K562 (cell line): ENCODE data around the gene SMAD5. TPM values are rescaled to one million over a fixed set of nuclear protein-coding genes. Genes with fewer than 3 reads are reported as not detected.

Experiments
- polyA plus RNA-seq, 8 experiments: library from polyadenylated mRNA; depleted of rRNA in 4 of 8; stranded (reverse) in 5 of 8; unstranded in 3 of 8; fragments of >200 nt; fragmentation: Nextera tagmentation in 2 of 8; fragmentation: Illumina TruSeq in 1 of 8; extraction: Ambion mirVana in 2 of 8; extraction: Trizol in 1 of 8; gene quantifications; 2 replicates each; pipeline versions ENCODE4 v1.2.1 to v1.2.3, GENCODE V29; 2011 to 2014; ENCODE audit warnings: inconsistent platforms in 1 of 8, missing spikeins in 1 of 8
- small RNA-seq: library from RNA; depleted of rRNA; stranded (forward); fragments of <200 nt; gene quantifications from one replicate; pipeline ENCODE3, GENCODE V24; 2014
- total RNA-seq, 7 experiments: library from RNA; depleted of rRNA in 6 of 7; stranded (reverse); fragments of >200 nt in 6 of 7; fragmentation: Illumina TruSeq in 2 of 7; extraction: Trizol in 2 of 7; gene quantifications; 2 replicates each; pipeline versions ENCODE4 v1.2.1 to v1.2.3, GENCODE V29; 2011 to 2021; ENCODE audit warnings: low replicate concordance in 1 of 7

The SMAD5 gene
- total and polyA plus RNA-seq, 9 of the 15 experiments (the other 6 are each of a cell fraction or from before 2014, with no cell fraction given) = 12.4 to 53.9 (median 20.3) TPM

Small RNA genes within 50 kb of the gene (small RNA-seq; reads per million reads assigned to genes)
- not detected for gene RF02173
- gene RF02175 = not detected
- not detected for gene RF02176

Other genes with a start within 250 kb of the SMAD5 start
- gene IL9, start 237.0 kb upstream of the SMAD5 start, total RNA-seq (2014; rRNA removed) = not detected in 2 replicates
- gene IL9, start 237.0 kb upstream of the SMAD5 start, total RNA-seq (2014; rRNA removed; fragmentation: Illumina TruSeq; extraction: Trizol) = not detected in 2 replicates
- not detected in 2 replicates for gene IL9, start 237.0 kb upstream of the SMAD5 start, total RNA-seq (2015; rRNA removed; fragmentation: Illumina TruSeq; extraction: Trizol)
- not detected in 2 replicates for gene IL9, start 237.0 kb upstream of the SMAD5 start, total RNA-seq (2021)
- not detected in 2 replicates for gene IL9, start 237.0 kb upstream of the SMAD5 start, polyA plus RNA-seq (2011; rRNA removed)
- gene IL9, start 237.0 kb upstream of the SMAD5 start, polyA plus RNA-seq (2014; fragmentation: Illumina TruSeq; extraction: Trizol) = not detected in 2 replicates
- gene IL9, start 237.0 kb upstream of the SMAD5 start, polyA plus RNA-seq (2014; fragmentation: Nextera tagmentation; extraction: Ambion mirVana) = not detected
- gene IL9, start 237.0 kb upstream of the SMAD5 start, polyA plus RNA-seq (2014; rRNA removed) = not detected in 2 replicates
- not detected in 2 replicates for gene LECT2, start 177.9 kb upstream of the SMAD5 start, total RNA-seq (2014; rRNA removed)
- gene LECT2, start 177.9 kb upstream of the SMAD5 start, total RNA-seq (2014; rRNA removed; fragmentation: Illumina TruSeq; extraction: Trizol) = not detected in 2 replicates
- gene LECT2, start 177.9 kb upstream of the SMAD5 start, total RNA-seq (2015; rRNA removed; fragmentation: Illumina TruSeq; extraction: Trizol) = not detected in 2 replicates
- gene LECT2, start 177.9 kb upstream of the SMAD5 start, total RNA-seq (2021) = not detected in 2 replicates
- gene LECT2, start 177.9 kb upstream of the SMAD5 start, polyA plus RNA-seq (2011; rRNA removed) = not detected in 2 replicates
- gene LECT2, start 177.9 kb upstream of the SMAD5 start, polyA plus RNA-seq (2014; fragmentation: Illumina TruSeq; extraction: Trizol) = not detected in 2 replicates
- gene LECT2, start 177.9 kb upstream of the SMAD5 start, polyA plus RNA-seq (2014; fragmentation: Nextera tagmentation; extraction: Ambion mirVana) = not detected
- gene LECT2, start 177.9 kb upstream of the SMAD5 start, polyA plus RNA-seq (2014; rRNA removed) = not detected in 2 replicates
- 0.05 TPM in 1 of 2 replicates, not detected in the other for gene TGFBI, start 103.9 kb upstream of the SMAD5 start, total RNA-seq (2014; rRNA removed)
- gene TGFBI, start 103.9 kb upstream of the SMAD5 start, total RNA-seq (2014; rRNA removed; fragmentation: Illumina TruSeq; extraction: Trizol) = not detected in 2 replicates
- not detected in 2 replicates for gene TGFBI, start 103.9 kb upstream of the SMAD5 start, total RNA-seq (2015; rRNA removed; fragmentation: Illumina TruSeq; extraction: Trizol)
- gene TGFBI, start 103.9 kb upstream of the SMAD5 start, total RNA-seq (2021) = 0.62 and 0.98 TPM in 2 replicates
- gene TGFBI, start 103.9 kb upstream of the SMAD5 start, polyA plus RNA-seq (2011; rRNA removed) = 0.08 TPM in 1 of 2 replicates, not detected in the other
- not detected in 2 replicates for gene TGFBI, start 103.9 kb upstream of the SMAD5 start, polyA plus RNA-seq (2014; fragmentation: Illumina TruSeq; extraction: Trizol)
- not detected for gene TGFBI, start 103.9 kb upstream of the SMAD5 start, polyA plus RNA-seq (2014; fragmentation: Nextera tagmentation; extraction: Ambion mirVana)
- not detected in 2 replicates for gene TGFBI, start 103.9 kb upstream of the SMAD5 start, polyA plus RNA-seq (2014; rRNA removed)
- gene SMIM32, start 60.3 kb downstream of the SMAD5 start, total RNA-seq (2014; rRNA removed) = not detected in 2 replicates
- gene SMIM32, start 60.3 kb downstream of the SMAD5 start, total RNA-seq (2014; rRNA removed; fragmentation: Illumina TruSeq; extraction: Trizol) = not detected in 2 replicates
- gene SMIM32, start 60.3 kb downstream of the SMAD5 start, total RNA-seq (2015; rRNA removed; fragmentation: Illumina TruSeq; extraction: Trizol) = not detected in 2 replicates
- not detected in 2 replicates for gene SMIM32, start 60.3 kb downstream of the SMAD5 start, total RNA-seq (2021)
- not detected in 2 replicates for gene SMIM32, start 60.3 kb downstream of the SMAD5 start, polyA plus RNA-seq (2011; rRNA removed)
- gene SMIM32, start 60.3 kb downstream of the SMAD5 start, polyA plus RNA-seq (2014; fragmentation: Illumina TruSeq; extraction: Trizol) = not detected in 2 replicates
- gene SMIM32, start 60.3 kb downstream of the SMAD5 start, polyA plus RNA-seq (2014; fragmentation: Nextera tagmentation; extraction: Ambion mirVana) = not detected
- not detected in 2 replicates for gene SMIM32, start 60.3 kb downstream of the SMAD5 start, polyA plus RNA-seq (2014; rRNA removed)
- gene TRPC7, start 232.7 kb downstream of the SMAD5 start, total RNA-seq (2014; rRNA removed) = not detected in 2 replicates
- gene TRPC7, start 232.7 kb downstream of the SMAD5 start, total RNA-seq (2014; rRNA removed; fragmentation: Illumina TruSeq; extraction: Trizol) = not detected in 2 replicates
- gene TRPC7, start 232.7 kb downstream of the SMAD5 start, total RNA-seq (2015; rRNA removed; fragmentation: Illumina TruSeq; extraction: Trizol) = not detected in 2 replicates
- not detected in 2 replicates for gene TRPC7, start 232.7 kb downstream of the SMAD5 start, total RNA-seq (2021)
- not detected in 2 replicates for gene TRPC7, start 232.7 kb downstream of the SMAD5 start, polyA plus RNA-seq (2011; rRNA removed)
- not detected in 2 replicates for gene TRPC7, start 232.7 kb downstream of the SMAD5 start, polyA plus RNA-seq (2014; fragmentation: Illumina TruSeq; extraction: Trizol)
- not detected for gene TRPC7, start 232.7 kb downstream of the SMAD5 start, polyA plus RNA-seq (2014; fragmentation: Nextera tagmentation; extraction: Ambion mirVana)
- gene TRPC7, start 232.7 kb downstream of the SMAD5 start, polyA plus RNA-seq (2014; rRNA removed) = not detected in 2 replicates